GM12892 (cell line): ENCODE measurements around the gene RIPK4.

Source experiments
- POLR2A ChIP-seq: IDR thresholded peaks from 2 replicates; pipeline ENCODE4 v1.6.1; 2011; ENCODE audit warnings: low read depth, low read length, control low read depth
- POLR2AphosphoS5 ChIP-seq: IDR thresholded peaks from 2 replicates; pipeline ENCODE4 v1.6.1; 2011; ENCODE audit warnings: low read depth, low read length, control low read depth
- TAF1 ChIP-seq: IDR thresholded peaks from 2 replicates; pipeline ENCODE4 v1.6.1; 2011; ENCODE audit warnings: low read depth, mild to moderate bottlenecking, control low read depth, low read length, borderline replicate concordance

DNA sequence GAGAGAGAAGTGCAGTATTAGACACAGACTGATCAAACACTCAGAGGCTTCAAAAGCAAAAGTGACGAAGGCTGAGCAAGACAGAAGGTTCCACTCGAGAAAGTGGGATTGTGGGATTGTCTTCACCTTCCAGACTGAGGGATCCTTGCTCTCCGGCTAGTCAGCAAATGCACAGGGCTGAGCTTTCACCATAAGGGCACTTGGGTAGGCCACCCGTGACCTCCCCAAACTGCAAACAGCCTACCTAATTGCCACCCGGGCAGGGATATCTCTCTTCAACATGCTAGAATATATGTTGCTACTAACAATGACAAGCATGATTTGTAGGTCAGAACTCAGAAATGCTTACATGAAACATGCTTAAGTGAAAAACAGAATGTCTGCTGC, 35.3 kb upstream of the RIPK4 start:
- TF ChIP-seq TAF1 (no peak), POLR2A (no peak), POLR2AphosphoS5 (no peak)
